Small intestine (tissue), 7 donors: ENCODE data around the gene MXRA8. TPM values are rescaled to one million over a fixed set of nuclear protein-coding genes. Genes with fewer than 3 reads are reported as not detected.

Experiments
- DNase-seq, 2 donors: peaks; one replicate each; pipeline versions ENCODE4 v3.0.0 to v3.0.0-alpha.2; 2013
- FAIRE-seq: peaks from 2 replicates; lab custom pipeline; 2012; peaks lifted over from hg19 to GRCh38; lab: Jason Lieb, UNC
- H3K27ac ChIP-seq, 3 donors: one replicate each; pipeline ENCODE4 v1.5.1; 2013; ENCODE audit warnings: low read length in 2 of 3, mild to moderate bottlenecking in 2 of 3, control low read depth in 1 of 3, inconsistent platforms in 1 of 3, low read depth in 1 of 3, moderate library complexity in 1 of 3
- H3K27me3 ChIP-seq, 3 donors: one replicate each; pipeline ENCODE4 v1.6.1; 2013; ENCODE audit warnings: low read length in 3 of 3, inconsistent platforms in 1 of 3; ENCODE audit not compliant: control insufficient read depth in 3 of 3, insufficient read depth in 3 of 3
- H3K36me3 ChIP-seq, 3 donors: one replicate each; pipeline ENCODE4 v1.6.1; 2013; ENCODE audit warnings: low read length in 3 of 3, inconsistent platforms in 1 of 3, low read depth in 1 of 3, mild to moderate bottlenecking in 1 of 3, moderate library complexity in 1 of 3; ENCODE audit not compliant: control insufficient read depth in 3 of 3, insufficient read depth in 2 of 3
- H3K4me1 ChIP-seq, 3 donors: one replicate each; pipeline ENCODE4 v1.6.1; 2013; ENCODE audit warnings: low read length in 2 of 3, inconsistent platforms in 1 of 3, low read depth in 1 of 3, mild to moderate bottlenecking in 1 of 3, moderate library complexity in 1 of 3; ENCODE audit not compliant: control insufficient read depth in 3 of 3, insufficient read depth in 2 of 3
- H3K4me3 ChIP-seq, 3 donors: one replicate each; pipeline ENCODE4 v1.5.1; 2013; ENCODE audit warnings: low read length in 3 of 3, control low read depth in 1 of 3, inconsistent platforms in 1 of 3, low read depth in 1 of 3, mild to moderate bottlenecking in 1 of 3, moderate library complexity in 1 of 3
- H3K9me3 ChIP-seq, 2 donors: one replicate each; pipeline ENCODE4 v1.6.1; 2013; ENCODE audit warnings: low read depth in 1 of 2, low read length in 1 of 2; ENCODE audit not compliant: control insufficient read depth in 2 of 2, insufficient read depth in 1 of 2
- WGBS, 3 donors: extraction: QIAGEN DNeasy Blood & Tissue Kit; methylation state at CpG; one replicate each; pipeline ENCODE4 v1.1.7; 2013; 5-methylcytosine and 5-hydroxymethylcytosine counted together
- polyA plus RNA-seq, 4 donors: library from polyadenylated mRNA; stranded (reverse) in 3 of 4; unstranded in 1 of 4; fragments of 200-250 nt in 3 of 4; fragments of 120-200 nt in 1 of 4; gene quantifications; one replicate each; pipeline versions ENCODE4 v1.2.1 to v1.2.3, GENCODE V29; 2013
- donor health status: healthy with polysubstance abuse.
- donor health status: control.
- donor health status: control.
- donor health status: Bipolar disorder and iron deficiency.
- donor health status: healthy.

The MXRA8 gene
- polyA plus RNA-seq, 4 donors, result 2.7 to 538 (median 14.7) TPM

GRCh38 chr1:1307923-1308755 lies 50.2 kb downstream of the MXRA8 start, which contains the start of the genes ACAP3 and PUSL1:
ACAP3 (minus strand) TSS chr1:1307930; CDS start chr1:1307815, 115 bp downstream.
PUSL1 (plus strand) TSS chr1:1308597; CDS start chr1:1308644, 47 bp downstream.
- Histone ChIP-seq H3K4me3 (peak within 1 kb of the TSS; percentile 69 to 83 (median 76)), H3K27me3 (no peaks in the 10 kb centered on the region), H3K4me1 (peaks cover 7 to 34% (median 13%) of the 10 kb centered on the region in 3 donors), H3K36me3 (peaks cover 6 to 47% (median 9%) of the 10 kb centered on the region in 3 donors), H3K9me3 (no peaks in the 10 kb centered on the region), H3K27ac (peak within 1 kb of the TSS; percentile 89 to 95 (median 95))
- FAIRE-seq (no peak), DNase-seq (peak; percentile 90 to 96)
- WGBS, 3 donors, result 1% methylated on average over 82 to 130 of the region's 131 CpGs

- H3K4me3 ChIP-seq, result peak overlapping the region; percentile 65 to 76 (median 68)
- FAIRE-seq (no peak), DNase-seq (peak in 1 of 2 donors; percentile 34)
- H3K9me3 ChIP-seq, result no peaks in the 10 kb centered on the region
- H3K36me3 ChIP-seq, result peaks cover 0 to 47% (median 4%) of the 10 kb centered on the region in 3 donors
- 0 to 1% (median 1%) methylated on average over 31 to 83 of the region's 83 CpGs for WGBS, 3 donors
- peaks cover 7 to 34% (median 13%) of the 10 kb centered on the region in 3 donors for H3K4me1 ChIP-seq
- H3K27me3 ChIP-seq, result no peaks in the 10 kb centered on the region
- H3K27ac ChIP-seq, result peak overlapping the region; percentile 69 to 85 (median 82)
Measured at GRCh38 chr1:1307261-1307922, 51.0 kb downstream of the MXRA8 start.

DNA sequence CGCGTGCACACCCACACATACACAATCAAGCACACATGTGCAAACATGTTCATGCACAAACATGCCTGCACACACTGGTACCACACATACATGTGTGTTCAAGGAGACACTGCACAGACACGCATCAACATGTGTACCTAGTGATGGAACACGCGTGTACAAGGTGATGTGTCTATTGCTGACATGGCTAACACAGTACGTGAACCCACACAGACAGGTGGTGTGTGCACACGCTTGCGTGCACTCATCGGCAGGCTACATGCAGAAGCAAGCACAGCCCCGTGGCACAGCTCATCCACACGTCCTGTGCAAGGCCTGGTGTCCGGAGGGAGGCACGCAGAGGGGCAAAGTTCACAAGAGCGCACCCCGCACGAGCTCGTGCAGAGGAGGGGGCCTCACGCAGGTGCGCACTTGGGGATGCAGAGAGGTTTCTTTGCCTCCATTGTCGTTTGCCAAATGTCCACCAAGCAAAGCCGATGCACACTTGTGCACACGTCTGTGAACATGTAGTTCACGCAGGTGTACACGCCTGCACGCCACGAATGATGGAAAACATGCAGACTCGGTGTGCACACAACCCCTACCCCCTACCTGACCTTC lies 51.6 kb downstream of the MXRA8 start:
- no peaks in the 10 kb centered on the region for H3K9me3 ChIP-seq
- H3K4me1 ChIP-seq, result peaks cover 7 to 34% (median 13%) of the 10 kb centered on the region in 3 donors
- peak overlapping the region; percentile 20 to 85 (median 75) for H3K27ac ChIP-seq
- H3K36me3 ChIP-seq, result peaks cover 0 to 47% (median 2%) of the 10 kb centered on the region in 3 donors
- 19 to 37% (median 37%) methylated on average over 27 of the region's 27 CpGs for WGBS, 3 donors
- FAIRE-seq, result no peak
- H3K4me3 ChIP-seq, result peak overlapping the region; percentile 65 to 76 (median 68)
- H3K27me3 ChIP-seq, result no peaks in the 10 kb centered on the region
- DNase-seq, result peak; percentile 46 to 67

DNA sequence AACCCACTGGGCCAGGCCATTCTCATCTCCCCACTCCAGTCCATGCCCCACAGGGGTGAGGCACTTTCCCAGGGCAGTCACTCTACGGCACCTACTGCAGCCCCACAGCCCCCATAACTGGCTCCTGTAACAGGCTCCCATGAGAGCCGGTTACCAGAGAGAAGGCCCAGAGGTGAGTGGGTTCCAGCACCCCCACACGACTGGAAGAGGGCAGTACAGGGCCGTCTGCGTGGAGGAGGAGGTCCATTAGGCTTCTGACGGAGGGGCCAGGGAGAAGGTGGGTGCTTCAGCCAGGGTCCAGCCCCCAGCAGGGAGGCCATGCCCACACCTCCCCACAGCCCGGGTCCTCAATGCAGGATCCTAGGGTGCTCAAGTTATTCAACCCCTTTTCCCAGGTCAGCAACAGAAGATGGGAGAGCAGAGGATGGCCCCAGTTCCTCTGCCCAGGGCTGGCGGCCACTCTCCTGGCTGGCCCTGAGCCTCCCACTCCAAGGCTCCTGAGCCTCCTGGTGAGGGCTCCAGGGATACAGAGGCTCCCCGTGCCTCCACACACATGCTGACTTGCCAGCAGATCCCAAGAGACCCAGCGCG lies 52.2 kb downstream of the MXRA8 start:
- Histone ChIP-seq H3K4me3 (peak overlapping the region in 2 of 3 donors; percentile 68 to 76), H3K36me3 (peaks cover 0 to 42% (median 0%) of the 10 kb centered on the region in 3 donors), H3K9me3 (no peaks in the 10 kb centered on the region), H3K4me1 (peaks cover 7 to 34% (median 13%) of the 10 kb centered on the region in 3 donors), H3K27me3 (no peaks in the 10 kb centered on the region), H3K27ac (peak overlapping the region in 2 of 3 donors; percentile 75 to 77)
- FAIRE-seq, result no peak
- 29 to 40% (median 37%) methylated on average over 11 of the region's 11 CpGs for WGBS, 3 donors
- DNase-seq, result no peak

GRCh38 chr1:1305300-1306069 lies 52.9 kb downstream of the MXRA8 start:
- no peak for FAIRE-seq
- peak overlapping the region in 2 of 3 donors; percentile 68 to 76 for H3K4me3 ChIP-seq

DNA sequence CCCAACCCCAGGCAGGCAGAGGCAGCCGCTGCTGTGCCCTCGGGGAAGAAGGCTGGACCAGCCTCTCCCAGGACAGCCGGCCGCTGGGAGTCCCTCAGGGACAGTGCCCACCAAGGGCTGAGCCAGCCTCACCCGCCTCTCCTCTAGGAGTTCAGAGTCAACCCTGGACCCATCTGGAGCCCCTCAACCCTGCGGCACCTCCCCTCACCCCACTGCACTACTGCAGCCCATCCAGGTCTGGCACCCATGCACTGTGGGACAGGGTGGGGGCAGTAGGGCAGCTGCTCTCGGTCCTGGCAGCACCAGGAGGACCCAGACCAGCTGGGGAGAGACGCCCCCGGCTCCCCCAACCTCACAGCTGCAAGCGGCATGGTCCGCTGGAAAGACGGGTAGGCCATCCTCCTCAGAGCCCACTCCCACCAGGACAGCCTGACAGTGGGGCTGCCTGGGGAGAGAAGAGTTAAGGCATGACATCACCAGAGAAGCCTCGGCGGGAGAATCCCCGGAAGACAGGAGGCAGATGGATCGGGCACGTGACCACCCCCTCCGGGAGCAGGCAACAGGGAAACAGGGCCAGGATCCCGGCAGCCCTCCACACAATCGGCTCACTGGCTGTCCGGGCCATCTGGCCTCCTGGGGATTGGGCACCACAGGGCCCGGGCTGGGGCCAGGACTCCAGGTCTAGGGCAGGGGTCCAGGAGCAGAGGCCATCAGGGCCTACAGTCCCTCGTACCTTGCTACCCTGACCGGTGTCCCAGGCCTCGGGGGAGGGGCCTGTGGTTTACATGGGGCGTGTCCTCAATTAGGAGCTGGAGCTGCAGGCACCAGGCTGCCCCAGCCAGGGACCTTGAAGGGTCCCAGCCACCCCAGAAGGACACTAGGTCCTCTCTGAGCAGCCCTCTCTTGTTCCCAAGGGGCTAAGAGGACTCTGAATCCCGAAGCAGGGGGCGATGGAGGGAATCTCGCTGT lies 53.7 kb downstream of the MXRA8 start:
- Histone ChIP-seq H3K27ac (peak overlapping the region; percentile 44 to 77 (median 75)), H3K36me3 (peaks cover 0 to 36% (median 0%) of the 10 kb centered on the region in 3 donors), H3K27me3 (no peaks in the 10 kb centered on the region), H3K4me3 (peak overlapping the region in 2 of 3 donors; percentile 29 to 76), H3K9me3 (no peaks in the 10 kb centered on the region), H3K4me1 (peaks cover 7 to 27% (median 13%) of the 10 kb centered on the region in 3 donors)
- 34 to 42% (median 40%) methylated on average over 25 to 29 of the region's 29 CpGs for WGBS, 3 donors
- FAIRE-seq (no peak), DNase-seq (peak; percentile 48 to 84)

More at GRCh38 chr1:1305300-1306069, 52.9 kb downstream of the MXRA8 start:
- H3K27me3 ChIP-seq, result no peaks in the 10 kb centered on the region
- H3K36me3 ChIP-seq, result peaks cover 0 to 36% (median 0%) of the 10 kb centered on the region in 3 donors
- H3K27ac ChIP-seq, result peak overlapping the region; percentile 44 to 77 (median 75)
- DNase-seq, result peak; percentile 83 to 90
- H3K9me3 ChIP-seq, result no peaks in the 10 kb centered on the region
- peaks cover 7 to 34% (median 13%) of the 10 kb centered on the region in 3 donors for H3K4me1 ChIP-seq
- 10 to 17% (median 12%) methylated on average over 20 to 25 of the region's 25 CpGs for WGBS, 3 donors
